GM19099 (cell line): ENCODE data around the gene MON1A.

Experiments used
- POLR2A ChIP-seq: IDR thresholded peaks from 3 replicates; pipeline ENCODE4 v1.6.1; 2011; ENCODE audit warnings: low read depth; ENCODE audit not compliant: insufficient read length; ENCODE audit errors: extremely low read depth

MON1A gene

GRCh38 chr3:49902511-49903345 is 26.9 kb downstream of the MON1A start:
- no peak for TF ChIP-seq POLR2A

- no peak for TF ChIP-seq POLR2A
Measured at GRCh38 chr3:49901366-49902339, 28.0 kb downstream of the MON1A start.

GRCh38 chr3:49900491-49901153 is 29.0 kb downstream of the MON1A start:
- TF ChIP-seq POLR2A, result no peak

- no peak for TF ChIP-seq POLR2A
Measured at GRCh38 chr3:49899815-49900214, 29.8 kb downstream of the MON1A start.

- TF ChIP-seq POLR2A, result no peak
Measured at GRCh38 chr3:49898991-49899390, 30.6 kb downstream of the MON1A start.

- no peak for TF ChIP-seq POLR2A
Measured at GRCh38 chr3:49896345-49896744, 33.3 kb downstream of the MON1A start.

- no peak for TF ChIP-seq POLR2A
Measured at GRCh38 chr3:49895791-49896190, 33.8 kb downstream of the MON1A start.

GRCh38 chr3:49889296-49889695 is 40.3 kb downstream of the MON1A start:
- no peak for TF ChIP-seq POLR2A

- TF ChIP-seq POLR2A, result no peak
Measured at GRCh38 chr3:49886922-49887265, 42.7 kb downstream of the MON1A start.

GRCh38 chr3:49883998-49884397 is 45.6 kb downstream of the MON1A start:
- TF ChIP-seq POLR2A, result no peak

GRCh38 chr3:49882166-49882565 is 47.4 kb downstream of the MON1A start:
- no peak for TF ChIP-seq POLR2A

- no peak for TF ChIP-seq POLR2A
Measured at GRCh38 chr3:49880581-49881315, 48.9 kb downstream of the MON1A start.

GRCh38 chr3:49879721-49880120 is 49.9 kb downstream of the MON1A start:
- no peak for TF ChIP-seq POLR2A

- TF ChIP-seq POLR2A, result no peak
Measured at GRCh38 chr3:49878686-49879085, 50.9 kb downstream of the MON1A start.

GRCh38 chr3:49877716-49878115 is 51.9 kb downstream of the MON1A start:
- no peak for TF ChIP-seq POLR2A
